ENCODE results near the gene HNRNPAB. TPM values are rescaled to one million over a fixed set of nuclear protein-coding genes. Genes with fewer than 3 reads are reported as not detected.
A peak's percentile ranks its signal among the peaks of the same experiment; 100 is the strongest.

HNRNPAB gene
- total and polyA plus RNA-seq, 8 donors = 24.5 to 61.6 (median 46.2) TPM

DNA sequence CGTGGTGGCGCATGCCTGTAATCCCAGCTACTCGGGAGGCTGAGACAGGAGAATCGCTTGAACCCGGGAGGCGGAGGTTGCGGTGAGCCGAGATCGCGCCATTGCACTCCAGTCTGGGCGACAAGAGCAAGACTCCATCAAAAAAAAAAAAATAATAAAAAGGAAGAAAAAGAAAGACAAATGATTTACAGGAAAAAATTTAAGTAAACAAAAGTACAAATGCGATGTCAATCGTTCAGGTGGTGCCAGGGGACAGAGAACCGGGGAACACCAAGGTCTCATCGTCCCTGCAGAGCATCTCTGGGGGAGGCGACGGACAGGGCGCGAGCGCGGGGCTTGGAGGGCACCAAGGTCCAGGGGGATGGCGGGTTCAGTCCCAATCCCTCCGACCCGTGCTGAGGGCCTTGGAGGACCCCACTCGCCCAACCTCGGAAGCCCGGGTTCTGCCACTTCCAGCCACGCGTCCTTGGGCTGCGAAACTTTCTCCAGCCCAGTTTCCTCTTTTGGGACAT, 607 bp upstream of the HNRNPAB start:
- WGBS, 2 donors = 16 to 21% methylated on average over 29 to 30 of the region's 30 CpGs
- H3K9me3 ChIP-seq = no peaks in the 10 kb centered on the region
- intact Hi-C loops (cut with DNase I) = no loop called here
- H3K27ac ChIP-seq = peak overlapping the region in 1 of 4 donors; percentile 78
- peaks cover 6 to 25% (median 14%) of the 10 kb centered on the region in 3 donors for H3K4me1 ChIP-seq
- DNase-seq (no peak), ATAC-seq (peak; percentile 2 to 6 (median 2)), FAIRE-seq (no peak)
- peaks cover 0 to 13% (median 11%) of the 10 kb centered on the region in 3 donors for H3K36me3 ChIP-seq
- TF ChIP-seq, protein P1, sequence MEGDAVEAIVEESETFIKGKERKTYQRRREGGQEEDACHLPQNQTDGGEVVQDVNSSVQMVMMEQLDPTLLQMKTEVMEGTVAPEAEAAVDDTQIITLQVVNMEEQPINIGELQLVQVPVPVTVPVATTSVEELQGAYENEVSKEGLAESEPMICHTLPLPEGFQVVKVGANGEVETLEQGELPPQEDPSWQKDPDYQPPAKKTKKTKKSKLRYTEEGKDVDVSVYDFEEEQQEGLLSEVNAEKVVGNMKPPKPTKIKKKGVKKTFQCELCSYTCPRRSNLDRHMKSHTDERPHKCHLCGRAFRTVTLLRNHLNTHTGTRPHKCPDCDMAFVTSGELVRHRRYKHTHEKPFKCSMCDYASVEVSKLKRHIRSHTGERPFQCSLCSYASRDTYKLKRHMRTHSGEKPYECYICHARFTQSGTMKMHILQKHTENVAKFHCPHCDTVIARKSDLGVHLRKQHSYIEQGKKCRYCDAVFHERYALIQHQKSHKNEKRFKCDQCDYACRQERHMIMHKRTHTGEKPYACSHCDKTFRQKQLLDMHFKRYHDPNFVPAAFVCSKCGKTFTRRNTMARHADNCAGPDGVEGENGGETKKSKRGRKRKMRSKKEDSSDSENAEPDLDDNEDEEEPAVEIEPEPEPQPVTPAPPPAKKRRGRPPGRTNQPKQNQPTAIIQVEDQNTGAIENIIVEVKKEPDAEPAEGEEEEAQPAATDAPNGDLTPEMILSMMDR (IDR thresholded peaks at IDR 0.05) = no peak
- H3K27me3 ChIP-seq = no peaks in the 10 kb centered on the region
- H3K4me3 ChIP-seq = peak overlapping the region; percentile 84 to 98 (median 96)

DNA sequence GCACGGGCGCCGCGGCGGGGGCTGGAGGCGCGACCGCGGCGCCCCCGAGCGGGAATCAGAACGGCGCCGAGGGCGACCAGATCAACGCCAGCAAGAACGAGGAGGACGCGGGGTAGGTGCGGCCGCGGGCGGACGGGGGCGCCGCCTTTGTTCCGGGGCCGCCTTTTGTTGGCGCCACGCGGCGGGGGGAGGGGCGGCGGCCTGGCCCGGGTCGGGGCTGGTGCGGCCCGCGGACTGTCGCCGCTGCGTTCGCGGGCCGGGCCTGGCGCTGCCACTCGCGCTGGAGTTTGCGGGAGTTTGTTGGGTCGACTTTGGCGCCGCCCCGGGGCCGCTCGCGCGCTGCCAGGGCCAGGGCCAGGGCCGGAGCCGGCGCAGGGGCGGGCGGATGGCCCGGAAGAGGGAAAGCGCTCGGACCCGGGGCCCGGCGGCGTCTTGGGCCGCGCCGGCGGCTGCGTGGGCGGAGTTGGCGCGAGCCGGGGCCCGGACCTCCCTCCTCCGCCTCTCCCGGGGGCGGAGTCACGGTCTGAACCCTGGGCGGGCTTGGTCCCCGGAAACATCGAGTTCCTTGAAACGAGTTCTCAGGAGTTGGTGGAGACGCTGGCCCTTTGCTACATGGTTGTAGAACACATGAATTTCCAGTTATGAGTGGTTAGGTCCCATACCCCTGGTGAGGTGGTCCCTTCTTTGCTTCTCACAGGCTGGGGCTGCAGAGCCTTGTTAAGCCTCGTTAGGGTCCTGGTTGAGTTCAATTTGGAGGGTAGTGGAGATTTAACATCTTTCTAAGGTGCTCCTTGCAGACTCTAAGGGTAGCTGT, 809 bp downstream of the HNRNPAB start:
- peak overlapping the region; percentile 84 to 98 (median 96) for H3K4me3 ChIP-seq
- FAIRE-seq (no peak), DNase-seq (peak; percentile 72 to 90 (median 82)), ATAC-seq (peak; percentile 46 to 73 (median 69))
- TF ChIP-seq, protein P1 (IDR thresholded peaks at IDR 0.05) = no peak
- 1% methylated on average over 67 to 90 of the region's 90 CpGs for WGBS, 2 donors
- no peaks in the 10 kb centered on the region for H3K27me3 ChIP-seq
- peaks cover 0 to 27% (median 25%) of the 10 kb centered on the region in 3 donors for H3K36me3 ChIP-seq
- H3K4me1 ChIP-seq = peaks cover 6 to 25% (median 14%) of the 10 kb centered on the region in 3 donors
- H3K9me3 ChIP-seq = no peaks in the 10 kb centered on the region
- H3K27ac ChIP-seq = peak overlapping the region; percentile 73 to 82 (median 78)
- intact Hi-C loops (cut with DNase I) = no loop called here

DNA sequence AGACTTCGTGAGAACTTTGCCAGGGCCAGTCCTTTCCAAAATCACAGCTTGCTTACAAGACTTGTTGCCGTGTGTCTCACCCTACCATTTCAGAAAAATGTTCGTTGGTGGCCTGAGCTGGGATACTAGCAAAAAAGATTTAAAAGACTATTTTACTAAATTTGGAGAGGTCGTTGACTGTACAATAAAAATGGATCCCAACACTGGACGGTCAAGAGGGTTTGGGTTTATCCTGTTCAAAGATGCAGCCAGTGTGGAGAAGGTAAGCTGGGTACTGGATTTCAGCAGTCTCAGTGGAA, 1.4 kb downstream of the HNRNPAB start:
- WGBS, 2 donors = 11 to 15% methylated on average over 5 of the region's 5 CpGs
- intact Hi-C loops (cut with DNase I) = no loop called here
- no peak for ATAC-seq
- TF ChIP-seq, protein P1 (IDR thresholded peaks at IDR 0.05) = no peak
- Histone ChIP-seq H3K4me1 (peaks cover 6 to 25% (median 14%) of the 10 kb centered on the region in 3 donors), H3K4me3 (peak overlapping the region; percentile 84 to 98 (median 96)), H3K27ac (peak overlapping the region; percentile 73 to 82 (median 78)), H3K27me3 (no peaks in the 10 kb centered on the region), H3K36me3 (peaks cover 0 to 33% (median 31%) of the 10 kb centered on the region in 3 donors), H3K9me3 (no peaks in the 10 kb centered on the region)
- DNase-seq = no peak
- no peak for FAIRE-seq

DNA sequence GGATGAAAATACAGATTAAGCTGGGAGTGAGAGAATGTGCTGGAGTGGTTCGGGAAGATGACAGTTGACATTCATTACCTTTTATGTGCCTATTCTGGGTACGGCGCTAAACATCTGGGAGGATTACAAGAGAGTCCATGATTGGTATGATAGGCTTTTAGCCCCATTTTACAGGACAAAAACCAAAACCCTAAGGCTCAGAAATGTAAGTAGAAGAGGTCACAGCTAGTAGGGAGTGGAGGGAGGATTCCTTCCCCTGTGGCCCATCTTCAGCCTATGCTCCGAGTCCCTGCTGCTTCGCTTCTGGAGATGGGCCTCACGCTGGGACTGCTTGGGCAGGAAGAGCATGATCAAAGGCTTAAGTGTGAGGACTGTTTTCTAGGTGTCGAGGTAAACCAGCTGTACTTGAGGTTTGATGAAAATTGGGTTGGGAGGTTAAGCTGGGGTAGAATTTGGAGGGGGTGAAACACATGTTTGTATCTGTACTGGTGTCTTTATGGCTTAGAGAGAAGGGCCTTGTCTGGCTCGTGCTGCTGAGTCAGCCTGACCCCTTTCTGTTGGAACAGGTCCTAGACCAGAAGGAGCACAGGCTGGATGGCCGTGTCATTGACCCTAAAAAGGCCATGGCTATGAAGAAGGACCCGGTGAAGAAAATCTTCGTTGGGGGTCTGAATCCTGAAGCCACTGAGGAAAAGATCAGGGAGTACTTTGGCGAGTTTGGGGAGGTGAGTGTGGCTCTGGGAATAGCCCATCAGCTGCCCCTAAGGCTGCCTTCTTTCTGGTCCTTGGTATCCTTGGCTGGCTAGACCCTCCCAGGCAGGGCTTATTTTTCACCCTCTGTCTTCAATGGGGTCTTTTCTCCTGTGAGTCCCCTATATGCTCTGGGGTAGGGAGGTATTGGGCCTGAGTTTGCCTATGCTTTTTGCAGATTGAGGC, 2.1 kb downstream of the HNRNPAB start:
- H3K36me3 ChIP-seq = peaks cover 0 to 39% (median 38%) of the 10 kb centered on the region in 3 donors
- intact Hi-C loops (cut with DNase I) = no loop called here
- no peak overlapping the region for H3K27ac ChIP-seq
- no peaks in the 10 kb centered on the region for H3K27me3 ChIP-seq
- peak overlapping the region in 3 of 4 donors; percentile 94 to 98 (median 97) for H3K4me3 ChIP-seq
- no peak for ATAC-seq
- peaks cover 6 to 25% (median 14%) of the 10 kb centered on the region in 3 donors for H3K4me1 ChIP-seq
- TF ChIP-seq, protein P1 (IDR thresholded peaks at IDR 0.05) = no peak
- 64 to 70% methylated on average over 12 of the region's 12 CpGs for WGBS, 2 donors
- no peak for FAIRE-seq
- no peaks in the 10 kb centered on the region for H3K9me3 ChIP-seq
- DNase-seq = peak in 2 of 6 donors; percentile 36 to 39
